PC-9 (cell line): Measurements from ENCODE around the gene ZNF423. TPM values are rescaled to one million over a fixed set of nuclear protein-coding genes. Genes with fewer than 3 reads are reported as not detected.

Experiments used
- BruUV-seq: library from RNA; stranded (reverse); fragments of 400-500 nt; replicated peaks from 2 replicates; lab custom pipeline; 2021; lab: Mats Ljungman, UMichigan
- CTCF ChIA-PET: fragments of 300-600 bp; sonication (Branson Sonifier 250); formaldehyde crosslinking; loops from one replicate; lab custom pipeline; 2022; ENCODE audit warnings: antibody characterized with exemption; lab: Charles Lee
- POLR2A ChIA-PET: fragments of 300-600 bp; sonication (Branson Sonifier 250); formaldehyde crosslinking; loops from one replicate; lab custom pipeline; 2022; ENCODE audit warnings: antibody characterized with exemption; ENCODE audit not compliant: unreplicated experiment; lab: Charles Lee
- DNase-seq, 2 experiments: peaks; one replicate each; pipeline versions ENCODE4 v3.0.0 to v3.0.0-alpha.2; 2015 to 2022; ENCODE audit warnings: mixed read lengths in 1 of 2
- H2AFZ ChIP-seq: fragments of 200-600 bp; sonication (generic); 2 replicates; pipeline ENCODE4 v1.8.1; 2017; ENCODE audit warnings: antibody characterized with exemption
- H3F3A ChIP-seq: fragments of 200-600 bp; sonication (generic); 2 replicates; pipeline ENCODE4 v1.8.1; 2017; ENCODE audit warnings: antibody characterized with exemption, mild to moderate bottlenecking, low read depth; ENCODE audit not compliant: insufficient read depth
- H3K27ac ChIP-seq: fragments of 200-600 bp; sonication (generic); 2 replicates; pipeline ENCODE4 v1.6.1; 2016; ENCODE audit warnings: mixed run types
- H3K27me3 ChIP-seq: fragments of 200-600 bp; sonication (generic); 2 replicates; pipeline ENCODE4 v1.6.1; 2016; ENCODE audit warnings: low read depth, mixed run types; ENCODE audit not compliant: insufficient read depth
- H3K36me3 ChIP-seq: fragments of 200-600 bp; sonication (generic); 2 replicates; pipeline ENCODE4 v1.6.1; 2016; ENCODE audit warnings: low read depth, mixed run types
- H3K4me1 ChIP-seq: fragments of 200-600 bp; sonication (generic); replicated peaks from 2 replicates; pipeline ENCODE4 v1.6.1; 2016; ENCODE audit warnings: mixed run types; ENCODE audit not compliant: insufficient read depth
- H3K4me2 ChIP-seq: fragments of 200-600 bp; sonication (generic); 2 replicates; pipeline ENCODE4 v1.6.1; 2017; ENCODE audit warnings: mixed run types
- H3K4me3 ChIP-seq: fragments of 200-600 bp; sonication (generic); 2 replicates; pipeline ENCODE4 v1.6.1; 2016; ENCODE audit warnings: mixed run types
- H3K79me2 ChIP-seq: fragments of 200-600 bp; sonication (generic); 2 replicates; pipeline ENCODE4 v1.6.1; 2017; ENCODE audit warnings: low read depth, mixed run types
- H3K9me2 ChIP-seq: fragments of 200-600 bp; sonication (generic); 2 replicates; pipeline ENCODE4 v1.8.1; 2017; ENCODE audit warnings: mild to moderate bottlenecking; ENCODE audit not compliant: insufficient read depth
- H3K9me3 ChIP-seq: fragments of 200-600 bp; sonication (generic); 2 replicates; pipeline ENCODE4 v1.8.1; 2016; ENCODE audit warnings: low read depth; ENCODE audit not compliant: insufficient read depth
- H4K20me1 ChIP-seq: fragments of 200-600 bp; sonication (generic); 2 replicates; pipeline ENCODE4 v1.8.1; 2017; ENCODE audit not compliant: insufficient read depth
- CTCF ChIP-seq: fragments of 200-600 bp; sonication (generic); conservative IDR thresholded peaks from 2 replicates; pipeline ENCODE4 v1.6.1; 2017; ENCODE audit warnings: mixed run types, antibody characterized with exemption, mild to moderate bottlenecking, moderate library complexity
- EZH2 ChIP-seq: fragments of 200-600 bp; sonication (generic); IDR thresholded peaks from 2 replicates; pipeline ENCODE4 v1.8.0; 2017; ENCODE audit warnings: antibody characterized with exemption, low read depth
- intact Hi-C: fragments of 100-400 bp; cut with micrococcal nuclease; formaldehyde crosslinking; loops from one replicate; pipeline ENCODE4 v1.10.0; 2022; ENCODE audit not compliant: unreplicated experiment
- total RNA-seq: library from RNA; stranded (reverse); gene quantifications from 2 replicates; pipeline ENCODE4 v1.2.3, GENCODE V29; 2021

Gene ZNF423
- total RNA-seq, 1 experiment from 2014 or later, result not detected

- CTCF ChIA-PET, result no interaction called here
Observed at GRCh38 chr16:49695782-49696413, 160.0 kb downstream of the ZNF423 start.

GRCh38 chr16:49693445-49693844, 162.5 kb downstream of the ZNF423 start:
- Histone ChIP-seq H3K36me3 (no peaks in the 10 kb centered on the region), H3K9me3 (no peaks in the 10 kb centered on the region), H2AFZ (no peak overlapping the region), H3K27me3 (peaks cover 98% of the 10 kb centered on the region), H3K4me2 (no peak overlapping the region), H3F3A (no peaks in the 10 kb centered on the region), H3K9me2 (no peaks in the 10 kb centered on the region), H3K79me2 (no peaks in the 10 kb centered on the region), H3K4me3 (no peak overlapping the region), H3K27ac (no peak overlapping the region), H4K20me1 (no peaks in the 10 kb centered on the region), H3K4me1 (no peaks in the 10 kb centered on the region)
- no TSS peak for BruUV-seq
- ChIA-PET POLR2A (no interaction called here), CTCF (no interaction called here)
- DNase-seq, result no peak
- intact Hi-C loops, result no loop called here
- TF ChIP-seq EZH2 (no peak), CTCF (no peak)

More at GRCh38 chr16:49695782-49696413, 160.0 kb downstream of the ZNF423 start:
- Histone ChIP-seq H4K20me1 (no peaks in the 10 kb centered on the region), H3K9me2 (no peaks in the 10 kb centered on the region), H3K36me3 (no peaks in the 10 kb centered on the region), H3F3A (no peaks in the 10 kb centered on the region), H2AFZ (no peak overlapping the region), H3K27me3 (peaks cover 96% of the 10 kb centered on the region), H3K79me2 (no peaks in the 10 kb centered on the region), H3K4me3 (no peak overlapping the region), H3K27ac (no peak overlapping the region), H3K4me1 (no peaks in the 10 kb centered on the region), H3K4me2 (no peak overlapping the region), H3K9me3 (no peaks in the 10 kb centered on the region)
- TF ChIP-seq CTCF (no peak), EZH2 (no peak)
- BruUV-seq, result no TSS peak
- intact Hi-C loops, result no loop called here
- no peak for DNase-seq
- POLR2A ChIA-PET, result no interaction called here

GRCh38 chr16:49690778-49691177, 165.1 kb downstream of the ZNF423 start:
- POLR2A ChIA-PET, result no interaction called here
- no peak for DNase-seq
- Histone ChIP-seq H3K9me2 (no peaks in the 10 kb centered on the region), H3K4me1 (no peaks in the 10 kb centered on the region), H3K79me2 (no peaks in the 10 kb centered on the region), H3K27me3 (peaks cover 98% of the 10 kb centered on the region), H3K4me2 (no peak overlapping the region), H3K4me3 (no peak overlapping the region), H3F3A (no peaks in the 10 kb centered on the region), H2AFZ (no peak overlapping the region), H3K9me3 (no peaks in the 10 kb centered on the region), H3K27ac (no peak overlapping the region), H3K36me3 (no peaks in the 10 kb centered on the region), H4K20me1 (no peaks in the 10 kb centered on the region)
- TF ChIP-seq CTCF (no peak), EZH2 (no peak)
- no TSS peak for BruUV-seq
- intact Hi-C loops, result no loop called here
- CTCF ChIA-PET, result no interaction called here
